ENCODE data around the gene MYF5. TPM values are rescaled to one million over a fixed set of nuclear protein-coding genes. Genes with fewer than 3 reads are reported as not detected.

Gene MYF5
- total and polyA plus RNA-seq, 2 of the 13 experiments (the other 11 are each of a cell fraction or from before 2014, with no cell fraction given), result not detected

- H3K4me1 ChIP-seq (ENCODE audit: insufficient read depth, low read length), result no peaks in the 10 kb centered on the region
- FAIRE-seq, result no peak
- H3K79me2 ChIP-seq (ENCODE audit: insufficient read depth, low read length), result no peaks in the 10 kb centered on the region
- BruUV-seq (replicated peaks), result no TSS peak
- CTCF ChIA-PET (ENCODE audit: low intra/inter-chr PET ratio, low total read pairs), result no interaction called here
- H3K36me3 ChIP-seq (replicated peaks in 1 of 2; ENCODE audit: control insufficient read depth in 1 of 2, insufficient read depth in 2 of 2, low read length in 2 of 2), result no peaks in the 10 kb centered on the region
- no peaks in the 10 kb centered on the region for H3K9me3 ChIP-seq (ENCODE audit: low read length)
- ATAC-seq, result no peak
- intact Hi-C loops (cut with micrococcal nuclease; ENCODE audit: unreplicated experiment), result no loop called here
- no peaks in the 10 kb centered on the region for H4K20me1 ChIP-seq (ENCODE audit: insufficient read depth, low read length)
- DNase-seq (ENCODE audit: low spot score), result no peak
- H3K27ac ChIP-seq (ENCODE audit: extremely low read length, insufficient read depth, low read length), result no peak overlapping the region
- H3K4me2 ChIP-seq (ENCODE audit: low read depth, low read length), result no peak overlapping the region
- H3K4me3 ChIP-seq (replicated peaks in 1 of 3; ENCODE audit: insufficient read depth in 1 of 3, low read depth in 2 of 3, low read length in 3 of 3), result no peak overlapping the region
- H3K9ac ChIP-seq (ENCODE audit: insufficient read depth, low read depth, low read length), result no peak overlapping the region
- H3K27me3 ChIP-seq (ENCODE audit: control insufficient read depth in 1 of 2, insufficient read depth in 2 of 2, low read length in 2 of 2), result peaks cover 0 to 3% of the 10 kb centered on the region in 2 experiments; a peak in 3 of 5 replicates
- TF ChIP-seq ZNF24 (IDR thresholded peaks at IDR 0.05) (no peak), ATF5 (CRISPR knock-in tag; IDR thresholded peaks at IDR 0.05; ENCODE audit: low read depth) (no peak), ZNF350 (CRISPR knock-in tag; IDR thresholded peaks at IDR 0.05; ENCODE audit: borderline replicate concordance, low read depth) (no peak), KMT2B (CRISPR knock-in tag; IDR thresholded peaks at IDR 0.05) (no peak), BRCA1 (CRISPR knock-in tag; IDR thresholded peaks at IDR 0.05) (no peak), THAP8 (CRISPR knock-in tag; IDR thresholded peaks at IDR 0.05; ENCODE audit: borderline replicate concordance) (no peak), ZKSCAN5 (CRISPR knock-in tag; IDR thresholded peaks at IDR 0.05) (no peak), ZNF772 (CRISPR knock-in tag; IDR thresholded peaks at IDR 0.05) (no peak), MLXIP (CRISPR knock-in tag; IDR thresholded peaks at IDR 0.05; ENCODE audit: borderline replicate concordance) (no peak), NR2F1 (CRISPR knock-in tag; IDR thresholded peaks at IDR 0.05) (no peak), ATAD3A (CRISPR knock-in tag; IDR thresholded peaks at IDR 0.05) (no peak), ZBTB7B (CRISPR knock-in tag; IDR thresholded peaks at IDR 0.05) (no peak), SPEN (CRISPR knock-in tag; IDR thresholded peaks at IDR 0.05; ENCODE audit: low read depth) (no peak), ZNF7 (CRISPR knock-in tag; IDR thresholded peaks at IDR 0.05) (no peak), MIER2 (CRISPR knock-in tag; IDR thresholded peaks at IDR 0.05) (no peak), PRPF4 (IDR thresholded peaks at IDR 0.05; ENCODE audit: low read depth, low read length, poor library complexity, severe bottlenecking) (no peak)
- in situ Hi-C loops (cut with HindIII; ENCODE audit: extremely low pct_ligation_motif_present, low pct_unique_long_range_greater_than_20kb), result no loop called here
- no peak overlapping the region for H2AFZ ChIP-seq (ENCODE audit: low read length)
- POLR2A ChIA-PET, result no interaction called here
Observed at GRCh38 chr12:80712866-80713265, 3.8 kb upstream of the MYF5 start.
